Neuronal stem cell (in vitro differentiated cells): ENCODE data around the gene C2.
A peak's percentile ranks its signal among the peaks of the same experiment; 100 is the strongest.
"Not testable (repeated sequence)": the region's sequence is repeated elsewhere in the genome, so short reads cannot be mapped to it uniquely, and the experiment has no call there.

Experiments used
- DNase-seq: peaks from one replicate; pipeline ENCODE4 v3.0.0-alpha.2; 2013; ENCODE audit warnings: low spot score
- H2AFZ ChIP-seq: one replicate; pipeline ENCODE4 v1.6.1; 2013; ENCODE audit warnings: mild to moderate bottlenecking, low read length, inconsistent platforms
- H2AK5ac ChIP-seq: 2 replicates; pipeline ENCODE4 v1.6.1; 2013; ENCODE audit warnings: low read depth, mild to moderate bottlenecking, inconsistent platforms, low read length, moderate library complexity, mixed read lengths
- H2BK120ac ChIP-seq: 2 replicates; pipeline ENCODE4 v1.6.1; 2013; ENCODE audit warnings: low read depth, mild to moderate bottlenecking, inconsistent platforms, low read length, moderate library complexity, mixed read lengths
- H2BK12ac ChIP-seq: one replicate; pipeline ENCODE4 v1.6.1; 2013; ENCODE audit warnings: low read length, inconsistent platforms
- H2BK15ac ChIP-seq: 2 replicates; pipeline ENCODE4 v1.6.1; 2013; ENCODE audit warnings: mild to moderate bottlenecking, low read length, inconsistent platforms, mixed read lengths
- H2BK5ac ChIP-seq: one replicate; pipeline ENCODE4 v1.6.1; 2013; ENCODE audit warnings: inconsistent platforms, mild to moderate bottlenecking, low read length, moderate library complexity
- H3K14ac ChIP-seq: one replicate; pipeline ENCODE4 v1.6.1; 2013; ENCODE audit warnings: low read length, inconsistent platforms
- H3K18ac ChIP-seq: 2 replicates; pipeline ENCODE4 v1.6.1; 2013; ENCODE audit warnings: low read length, inconsistent platforms
- H3K23ac ChIP-seq: 2 replicates; pipeline ENCODE4 v1.6.1; 2013; ENCODE audit warnings: low read depth, mild to moderate bottlenecking, mixed read lengths, low read length, inconsistent platforms; ENCODE audit not compliant: poor library complexity
- H3K27ac ChIP-seq: replicated peaks from 3 replicates; pipeline ENCODE4 v1.5.1; 2013; ENCODE audit warnings: low read length, inconsistent platforms
- H3K27me3 ChIP-seq, 3 experiments: 2 replicates each; pipeline ENCODE4 v1.6.1; 2013; ENCODE audit warnings: low read length in 3 of 3, mild to moderate bottlenecking in 2 of 3, inconsistent platforms in 1 of 3, low read depth in 1 of 3, mixed read lengths in 1 of 3, moderate library complexity in 1 of 3; ENCODE audit not compliant: control insufficient read depth in 3 of 3, insufficient read depth in 3 of 3
- H3K36me3 ChIP-seq, 2 donors: replicated peaks in 1 of 2; 2 replicates each; pipeline ENCODE4 v1.6.1; 2013; ENCODE audit warnings: low read length in 2 of 2; ENCODE audit not compliant: control insufficient read depth in 2 of 2, insufficient read depth in 2 of 2
- H3K4ac ChIP-seq: 2 replicates; pipeline ENCODE4 v1.6.1; 2013; ENCODE audit warnings: inconsistent platforms, mild to moderate bottlenecking, low read length, moderate library complexity
- H3K4me1 ChIP-seq, 2 donors: 1 replicate in 1 of 2; 2 replicates in 1 of 2; pipeline ENCODE4 v1.6.1; 2013; ENCODE audit warnings: low read length in 2 of 2, low read depth in 1 of 2; ENCODE audit not compliant: control insufficient read depth in 2 of 2, insufficient read depth in 1 of 2
- H3K4me2 ChIP-seq: one replicate; pipeline ENCODE4 v1.6.1; 2013; ENCODE audit warnings: mild to moderate bottlenecking, low read length, inconsistent platforms; ENCODE audit not compliant: insufficient read depth, poor library complexity, severe bottlenecking
- H3K4me3 ChIP-seq, 2 donors: 2 replicates each; pipeline ENCODE4 v1.5.1; 2013; ENCODE audit warnings: low read length in 2 of 2, mild to moderate bottlenecking in 2 of 2, inconsistent platforms in 1 of 2, moderate library complexity in 1 of 2
- H3K79me1 ChIP-seq: one replicate; pipeline ENCODE4 v1.6.1; 2013; ENCODE audit warnings: low read depth, mild to moderate bottlenecking, inconsistent platforms, low read length, moderate library complexity
- H3K9ac ChIP-seq: one replicate; pipeline ENCODE4 v1.6.1; 2013; ENCODE audit warnings: mild to moderate bottlenecking, low read depth, low read length, inconsistent platforms; ENCODE audit not compliant: poor library complexity
- H3K9me3 ChIP-seq, 2 donors: replicated peaks in 1 of 2; 2 replicates each; pipeline versions ENCODE3 to v1.6.1; 2013; ENCODE audit warnings: low read length in 2 of 2, mild to moderate bottlenecking in 2 of 2, inconsistent platforms in 1 of 2, low read depth in 1 of 2, mixed read lengths in 1 of 2, moderate library complexity in 1 of 2; ENCODE audit not compliant: control insufficient read depth in 2 of 2, insufficient read depth in 1 of 2
- H4K8ac ChIP-seq: one replicate; pipeline ENCODE4 v1.6.1; 2013; ENCODE audit warnings: low read depth, mild to moderate bottlenecking, inconsistent platforms, low read length, moderate library complexity
- H4K91ac ChIP-seq: one replicate; pipeline ENCODE4 v1.6.1; 2013; ENCODE audit warnings: low read length, low read depth, mild to moderate bottlenecking, inconsistent platforms; ENCODE audit not compliant: poor library complexity
- whole genome bisulfite sequencing, 2 donors: extraction: QIAGEN DNeasy Blood & Tissue Kit; methylation state at CpG; one replicate each; pipeline ENCODE4 v1.1.7; 2013; ENCODE audit warnings: missing lambda C conversion rate in 2 of 2, mixed read lengths in 1 of 2; ENCODE audit not compliant: insufficient read length in 2 of 2, insufficient replicate concordance in 1 of 2; ENCODE audit errors: extremely low coverage in 2 of 2; 5-methylcytosine and 5-hydroxymethylcytosine counted together

C2 gene

DNA sequence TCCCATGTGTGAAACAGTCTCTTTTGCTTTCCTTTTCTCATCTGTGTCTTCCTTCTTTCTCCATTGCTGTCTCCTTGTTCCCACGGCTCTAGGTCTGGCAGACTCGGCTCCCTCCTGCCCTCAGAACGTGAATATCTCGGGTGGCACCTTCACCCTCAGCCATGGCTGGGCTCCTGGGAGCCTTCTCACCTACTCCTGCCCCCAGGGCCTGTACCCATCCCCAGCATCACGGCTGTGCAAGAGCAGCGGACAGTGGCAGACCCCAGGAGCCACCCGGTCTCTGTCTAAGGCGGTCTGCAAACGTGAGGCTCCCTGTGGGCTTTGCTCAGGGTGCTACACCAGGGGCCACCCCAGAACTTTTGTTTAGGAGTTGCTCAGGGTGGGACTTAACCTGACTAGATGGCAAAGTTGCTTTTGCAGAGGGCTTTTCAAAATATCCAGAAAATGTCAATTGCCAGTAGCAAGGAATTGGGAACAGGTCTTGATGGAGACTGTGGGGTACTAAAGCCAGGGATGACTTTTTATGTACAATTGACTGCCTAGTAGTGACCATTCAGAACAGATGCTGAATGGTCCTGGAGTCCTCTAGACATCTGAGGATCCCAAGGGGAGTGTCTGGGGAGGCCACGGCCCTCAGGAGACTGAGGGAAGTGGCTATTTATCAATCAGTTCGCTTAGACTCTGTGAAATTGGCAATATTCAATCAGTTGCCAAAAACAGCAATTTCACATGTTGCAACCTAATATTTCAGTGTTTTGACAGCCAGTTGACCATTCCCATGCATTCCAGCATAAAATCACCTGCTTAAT, 550 bp downstream of the C2 start:
- Histone ChIP-seq H3K27me3 (peaks cover 0 to 8% (median 0%) of the 10 kb centered on the region in 3 experiments), H3K4me1 (peaks cover 0 to 2% of the 10 kb centered on the region in 2 donors), H2BK15ac (no peak overlapping the region), H3K36me3 (no peaks in the 10 kb centered on the region), H3K9me3 (peaks cover 5% of the 10 kb centered on the region in 2 donors), H3K4me2 (no peak overlapping the region), H4K8ac (no peak overlapping the region), H3K23ac (no peak overlapping the region), H2BK120ac (no peak overlapping the region), H2AFZ (peak overlapping the region; percentile 74), H3K27ac (no peak overlapping the region), H3K4me3 (no peak overlapping the region), H3K79me1 (no peaks in the 10 kb centered on the region), H3K4ac (no peak overlapping the region), H2BK12ac (no peak overlapping the region), H4K91ac (no peak overlapping the region), H2AK5ac (no peak overlapping the region), H2BK5ac (no peak overlapping the region), H3K9ac (no peak overlapping the region), H3K18ac (no peak overlapping the region), H3K14ac (no peak overlapping the region)
- no peak for DNase-seq
- no CpG with 5 or more reads among the region's 11 CpGs for WGBS, 2 donors

GRCh38 chr6:31928672-31928939, 1.1 kb downstream of the C2 start:
- Histone ChIP-seq H4K8ac (no peak overlapping the region), H3K4me3 (no peak overlapping the region), H2BK5ac (no peak overlapping the region), H3K36me3 (no peaks in the 10 kb centered on the region), H3K79me1 (no peaks in the 10 kb centered on the region), H2BK120ac (no peak overlapping the region), H3K27me3 (peaks cover 0 to 8% (median 0%) of the 10 kb centered on the region in 3 experiments), H3K9ac (peak overlapping the region; percentile 32), H4K91ac (no peak overlapping the region), H2AK5ac (peak overlapping the region; percentile 41), H3K9me3 (peaks cover 5 to 6% of the 10 kb centered on the region in 2 donors), H3K4me2 (no peak overlapping the region), H3K14ac (no peak overlapping the region), H2BK12ac (no peak overlapping the region), H3K18ac (no peak overlapping the region), H2BK15ac (no peak overlapping the region), H3K4ac (no peak overlapping the region), H3K4me1 (peaks cover 0 to 2% of the 10 kb centered on the region in 2 donors), H3K23ac (no peak overlapping the region), H2AFZ (no peak overlapping the region), H3K27ac (no peak overlapping the region)
- WGBS, 2 donors, result no CpG with 5 or more reads among the region's 9 CpGs
- no peak for DNase-seq

DNA sequence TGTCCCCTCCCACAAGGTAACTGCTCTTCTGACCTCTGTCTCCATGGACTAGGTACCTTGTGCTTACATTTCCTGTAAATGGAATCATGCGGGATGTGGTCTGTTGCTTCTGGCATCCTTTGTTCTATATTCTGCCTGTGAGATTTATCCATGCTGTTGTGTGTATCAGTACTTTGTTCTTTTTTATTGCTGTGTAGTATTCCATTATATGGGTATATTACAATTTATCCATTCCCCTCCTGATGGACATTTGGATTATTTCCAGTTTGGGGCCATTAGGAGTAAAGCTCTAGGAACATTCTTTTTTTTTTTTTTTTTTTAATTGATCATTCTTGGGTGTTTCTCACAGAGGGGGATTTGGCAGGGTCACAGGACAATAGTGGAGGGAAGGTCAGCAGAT, 3.4 kb downstream of the C2 start:
- peaks cover 2 to 7% of the 10 kb centered on the region in 2 donors for H3K9me3 ChIP-seq
- H3K18ac ChIP-seq, result no peak overlapping the region
- WGBS, 2 donors, result no CpG with 5 or more reads among the region's 1 CpG
- H3K14ac ChIP-seq, result no peak overlapping the region
- H4K91ac ChIP-seq, result no peak overlapping the region
- H4K8ac ChIP-seq, result no peak overlapping the region
- no peak for DNase-seq
- H3K79me1 ChIP-seq, result no peaks in the 10 kb centered on the region
- H3K4me1 ChIP-seq, result peaks cover 0 to 2% of the 10 kb centered on the region in 2 donors
- no peak overlapping the region for H3K4me2 ChIP-seq
- no peak overlapping the region for H2BK12ac ChIP-seq
- H3K4ac ChIP-seq, result no peak overlapping the region
- H3K4me3 ChIP-seq, result no peak overlapping the region
- no peaks in the 10 kb centered on the region for H3K36me3 ChIP-seq
- H3K23ac ChIP-seq, result no peak overlapping the region
- no peak overlapping the region for H2BK15ac ChIP-seq
- no peak overlapping the region for H2AK5ac ChIP-seq
- no peak overlapping the region for H2AFZ ChIP-seq
- H3K27ac ChIP-seq, result no peak overlapping the region
- no peak overlapping the region for H3K9ac ChIP-seq
- H3K27me3 ChIP-seq, result peaks cover 0 to 4% (median 0%) of the 10 kb centered on the region in 3 experiments
- no peak overlapping the region for H2BK5ac ChIP-seq
- no peak overlapping the region for H2BK120ac ChIP-seq

GRCh38 chr6:31932137-31932536, 4.6 kb downstream of the C2 start:
- not testable (repeated sequence) for H3K27me3 ChIP-seq, DNase-seq, H3K4me3 ChIP-seq, H3K23ac ChIP-seq, H3K27ac ChIP-seq, H2BK120ac ChIP-seq, H3K4me2 ChIP-seq, H3K14ac ChIP-seq, H4K91ac ChIP-seq, H3K79me1 ChIP-seq, H3K4me1 ChIP-seq, H3K18ac ChIP-seq, H3K9me3 ChIP-seq, H2BK15ac ChIP-seq, H3K9ac ChIP-seq, H2AK5ac ChIP-seq, H2BK12ac ChIP-seq, H3K36me3 ChIP-seq, H2AFZ ChIP-seq, H4K8ac ChIP-seq, H2BK5ac ChIP-seq, H3K4ac ChIP-seq
- no CpG with 5 or more reads among the region's 32 CpGs for WGBS, 2 donors
